Renal cortex interstitium (tissue), 11 donors: ENCODE data around the gene SUMO3. TPM values are rescaled to one million over a fixed set of nuclear protein-coding genes. Genes with fewer than 3 reads are reported as not detected.
A peak's percentile ranks its signal among the peaks of the same experiment; 100 is the strongest.

Experiments used
- DNase-seq, 11 donors: peaks; one replicate each; pipeline ENCODE4 v3.0.0-alpha.2; 2013; ENCODE audit warnings: low read depth in 9 of 11, low spot score in 4 of 11; ENCODE audit errors: extremely low read depth in 1 of 11
- polyA plus RNA-seq, 3 donors: library from polyadenylated mRNA; unstranded; fragments of 120-200 nt; gene quantifications; one replicate each; pipeline ENCODE4 v1.2.1, GENCODE V29; 2013; ENCODE audit not compliant: insufficient read length in 3 of 3

The SUMO3 gene
- polyA plus RNA-seq, 3 donors, result 93.3 to 123 (median 115) TPM

GRCh38 chr21:44815852-44816628 lies 1.8 kb downstream of the SUMO3 start:
- no peak for DNase-seq

GRCh38 chr21:44815225-44815624 lies 2.6 kb downstream of the SUMO3 start:
- no peak for DNase-seq

DNA sequence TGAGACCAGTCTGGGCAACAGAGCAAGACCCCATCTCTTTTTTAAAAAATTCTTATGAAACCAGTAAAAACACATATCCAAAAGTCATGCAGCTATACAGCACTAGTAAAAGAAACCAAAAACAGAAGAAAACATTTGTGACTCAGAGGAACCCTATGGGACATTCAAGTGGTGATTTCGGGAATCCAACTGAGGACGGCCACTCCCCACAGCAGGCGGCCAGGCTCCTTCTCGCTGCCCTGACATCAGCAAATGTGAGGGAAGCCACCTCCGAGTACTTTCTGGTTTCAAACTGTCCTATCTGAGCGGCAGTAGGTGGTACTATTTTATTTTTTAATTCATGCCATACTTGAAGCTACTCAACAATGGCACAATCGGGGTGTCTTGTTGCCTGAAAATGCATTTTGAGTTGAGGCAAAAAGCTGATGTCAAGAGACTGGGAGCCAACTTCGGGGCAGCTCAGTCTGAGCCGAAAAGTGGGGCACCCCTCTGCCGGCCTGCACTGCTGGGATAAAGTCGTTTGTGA lies 3.3 kb downstream of the SUMO3 start:
- no peak for DNase-seq

GRCh38 chr21:44813727-44814126 lies 4.1 kb downstream of the SUMO3 start:
- no peak for DNase-seq

GRCh38 chr21:44813149-44813548 lies 4.7 kb downstream of the SUMO3 start:
- no peak for DNase-seq

DNA sequence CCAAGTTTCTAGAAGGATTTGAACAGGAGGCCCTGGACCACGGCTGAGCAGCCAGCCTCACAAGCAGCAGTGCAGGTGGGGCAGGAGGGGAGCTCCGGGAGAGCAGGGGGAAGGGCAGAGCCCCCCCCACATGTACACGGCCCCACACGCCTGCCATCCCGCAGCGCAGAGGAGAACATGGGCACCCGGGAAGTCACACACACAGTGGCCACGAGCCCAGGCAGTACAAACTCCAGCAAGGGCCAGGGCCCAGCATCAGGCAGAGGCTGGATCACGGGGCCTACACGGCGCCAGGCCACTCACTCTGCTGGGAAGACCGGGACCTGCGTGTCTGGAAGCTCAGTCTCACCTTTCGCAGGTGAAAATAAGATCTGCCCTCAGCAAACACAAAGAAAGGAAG lies 5.2 kb downstream of the SUMO3 start:
- DNase-seq, result no peak

- DNase-seq, result no peak
Observed at GRCh38 chr21:44810779-44811178, 7.1 kb downstream of the SUMO3 start.

DNA sequence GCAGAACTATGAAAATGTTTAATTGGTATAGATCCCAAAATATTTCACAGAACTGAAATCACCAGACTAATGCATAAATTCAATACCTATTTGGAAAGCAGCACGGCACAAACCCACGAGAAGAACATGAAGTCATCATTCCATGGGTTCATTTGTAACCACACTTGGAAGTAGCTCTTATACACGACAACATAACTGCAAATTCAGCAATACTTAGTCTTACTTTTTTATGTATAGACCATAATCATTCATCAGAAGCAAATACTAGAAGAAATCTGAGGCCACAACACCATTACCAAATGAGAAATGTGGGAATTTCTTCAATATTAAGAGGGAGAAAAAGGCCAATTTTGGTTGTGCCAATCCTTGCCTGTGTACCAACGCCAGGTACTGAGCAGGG lies 12.0 kb downstream of the SUMO3 start:
- DNase-seq, result no peak

GRCh38 chr21:44805226-44805625 lies 12.6 kb downstream of the SUMO3 start:
- DNase-seq, result no peak

DNA sequence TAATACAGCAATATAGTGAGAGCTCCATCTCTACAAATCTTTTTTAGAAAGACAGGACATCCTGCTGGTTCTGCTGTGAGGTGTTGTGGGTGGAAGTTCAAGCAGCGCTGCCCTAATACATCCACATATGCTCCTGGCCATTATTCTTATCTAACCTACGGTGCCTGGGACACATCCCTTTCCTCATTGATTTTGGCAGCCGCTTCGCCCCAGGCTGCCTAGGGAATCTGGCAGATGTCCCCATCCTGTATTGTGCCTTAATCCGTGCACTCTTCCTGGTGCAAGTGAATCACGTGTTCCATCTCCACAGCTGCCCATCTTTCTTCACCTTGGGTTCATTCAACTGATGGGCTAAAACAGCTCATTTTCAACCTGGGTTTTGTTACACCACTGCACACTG lies 13.1 kb downstream of the SUMO3 start:
- no peak for DNase-seq

DNA sequence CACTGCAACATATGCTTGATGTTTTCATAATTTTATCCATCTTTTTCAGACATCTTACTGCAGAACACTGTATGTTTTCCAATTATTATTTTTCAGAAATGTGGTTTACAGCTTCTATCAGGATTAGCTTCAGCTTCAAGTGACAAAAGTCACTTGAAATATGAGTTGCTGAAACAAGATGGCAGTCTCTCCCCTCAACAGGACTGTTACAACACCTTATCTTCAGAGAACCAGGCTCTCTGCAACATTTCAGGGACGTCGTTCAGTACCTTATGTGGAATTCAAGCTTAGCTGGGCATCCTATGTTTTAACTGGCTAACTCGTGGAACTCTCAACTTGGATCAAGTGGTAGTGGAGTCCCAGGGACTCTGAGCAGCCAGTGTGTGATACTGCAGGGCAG lies 14.2 kb downstream of the SUMO3 start:
- DNase-seq, result no peak

GRCh38 chr21:44802396-44803153 lies 15.3 kb downstream of the SUMO3 start:
- no peak for DNase-seq

DNA sequence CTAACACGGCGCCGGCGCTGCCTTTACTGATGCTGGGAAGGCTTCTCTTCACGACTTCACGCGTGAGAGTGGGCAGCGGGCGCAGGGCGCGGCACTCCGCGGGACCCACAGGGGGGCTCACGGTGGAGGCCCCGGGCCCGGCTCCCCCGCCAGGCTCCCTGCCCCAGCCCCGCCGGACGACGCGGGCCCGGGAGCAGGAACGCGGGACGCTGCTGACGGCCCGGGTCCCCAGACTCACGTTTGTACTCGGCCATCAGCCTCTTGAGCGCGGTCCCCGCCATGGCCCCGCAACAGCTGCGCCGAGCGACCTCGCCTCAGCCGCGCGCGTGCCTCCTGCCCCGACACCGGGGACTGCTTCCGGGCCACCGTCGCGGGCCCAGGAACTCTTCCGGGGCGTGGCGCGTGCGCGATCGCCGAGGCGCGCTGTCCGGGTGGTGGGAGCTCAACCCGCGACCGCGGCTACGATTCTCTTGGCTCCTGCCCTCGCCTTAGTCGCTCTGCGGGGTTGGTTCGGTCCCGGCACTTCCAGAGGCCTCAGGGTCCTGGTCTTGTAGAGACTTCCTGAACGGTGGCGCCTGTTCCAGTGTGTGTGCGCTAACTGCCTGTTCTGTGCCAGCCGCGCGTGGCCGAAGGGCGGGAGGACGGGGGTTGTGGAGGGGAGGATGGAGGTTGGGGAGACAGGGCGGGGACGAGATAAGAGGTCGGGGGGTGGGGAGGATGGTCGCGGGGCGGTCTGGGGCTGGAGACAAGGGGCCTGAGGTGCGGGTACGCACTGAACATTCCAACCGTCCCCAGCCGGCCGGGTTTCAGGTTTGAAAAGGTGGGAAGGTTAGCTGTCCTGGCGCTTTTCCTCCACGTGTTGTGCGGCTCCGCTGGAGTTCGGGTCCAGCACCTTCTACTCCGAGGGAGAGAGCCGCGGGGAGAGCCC lies 16.1 kb downstream of the SUMO3 start, which contains the start of gene UBE2G2:
UBE2G2 (minus strand) TSS at position 353 of the 928 bp plus-strand sequence; CDS start at position 281, 72 bp downstream.
- DNase-seq, result peak in 9 of 11 donors; percentile 64 to 80 (median 70)

GRCh38 chr21:44800971-44801467 lies 16.8 kb downstream of the SUMO3 start:
- no peak for DNase-seq

DNA sequence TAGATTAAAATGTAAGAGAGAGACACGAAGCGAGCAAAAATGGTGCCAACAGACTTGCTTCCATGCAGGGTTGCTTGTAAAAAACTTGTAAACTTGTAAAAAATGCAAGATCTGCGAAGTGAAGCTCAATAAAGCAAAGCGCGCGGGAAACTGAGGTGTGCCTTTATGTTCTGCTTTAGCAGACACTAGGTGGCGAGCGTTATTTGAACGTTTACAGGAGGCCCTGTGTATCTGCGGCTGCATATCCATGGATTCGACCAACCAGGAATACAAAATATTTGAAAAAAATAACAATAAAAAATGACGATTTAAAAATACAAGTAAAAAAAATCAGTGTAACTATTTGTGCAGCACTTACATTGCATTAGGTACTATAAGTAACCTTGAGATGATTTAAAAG lies 17.8 kb downstream of the SUMO3 start:
- no peak for DNase-seq

GRCh38 chr21:44799646-44800045 lies 18.2 kb downstream of the SUMO3 start:
- no peak for DNase-seq

GRCh38 chr21:44797775-44798174 lies 20.1 kb downstream of the SUMO3 start:
- no peak for DNase-seq

GRCh38 chr21:44795342-44795741 lies 22.5 kb downstream of the SUMO3 start:
- DNase-seq, result no peak
